ENCODE results near the gene CLTA.

Gene CLTA

DNA sequence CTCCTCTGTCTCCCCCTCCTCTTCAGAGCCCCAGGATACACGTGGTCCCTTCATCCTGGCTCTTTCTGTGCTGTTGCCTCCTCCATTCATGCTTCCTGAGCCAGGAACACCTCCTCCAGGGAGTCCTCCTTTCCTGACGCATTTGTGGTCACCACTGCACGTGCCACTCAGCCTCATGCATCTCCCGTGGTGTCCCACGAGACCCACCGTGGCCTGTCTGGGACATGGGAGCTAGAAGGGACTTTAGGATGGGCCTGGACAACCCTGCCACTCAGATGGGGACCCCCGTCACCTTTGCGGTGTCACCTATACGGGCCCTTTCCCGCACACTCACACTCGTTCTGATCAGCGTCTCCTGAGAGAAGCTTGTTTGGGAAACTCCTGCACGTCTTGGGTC lies 47.5 kb upstream of the CLTA start:
- no peaks in the 10 kb centered on the region for H3K4me1 ChIP-seq
- peak overlapping the region; percentile 32 for H3K27ac ChIP-seq
- H3K79me2 ChIP-seq: no peaks in the 10 kb centered on the region
- H3K4me2 ChIP-seq (ENCODE audit: low read length): peak overlapping the region; percentile 30
- no peak overlapping the region for H3K4me3 ChIP-seq (ENCODE audit: low read depth, low read length)
- H3K9ac ChIP-seq: no peak overlapping the region
- no peaks in the 10 kb centered on the region for H3K36me3 ChIP-seq (ENCODE audit: control insufficient read depth, insufficient read depth, low read length)
- TF ChIP-seq, protein P1, sequence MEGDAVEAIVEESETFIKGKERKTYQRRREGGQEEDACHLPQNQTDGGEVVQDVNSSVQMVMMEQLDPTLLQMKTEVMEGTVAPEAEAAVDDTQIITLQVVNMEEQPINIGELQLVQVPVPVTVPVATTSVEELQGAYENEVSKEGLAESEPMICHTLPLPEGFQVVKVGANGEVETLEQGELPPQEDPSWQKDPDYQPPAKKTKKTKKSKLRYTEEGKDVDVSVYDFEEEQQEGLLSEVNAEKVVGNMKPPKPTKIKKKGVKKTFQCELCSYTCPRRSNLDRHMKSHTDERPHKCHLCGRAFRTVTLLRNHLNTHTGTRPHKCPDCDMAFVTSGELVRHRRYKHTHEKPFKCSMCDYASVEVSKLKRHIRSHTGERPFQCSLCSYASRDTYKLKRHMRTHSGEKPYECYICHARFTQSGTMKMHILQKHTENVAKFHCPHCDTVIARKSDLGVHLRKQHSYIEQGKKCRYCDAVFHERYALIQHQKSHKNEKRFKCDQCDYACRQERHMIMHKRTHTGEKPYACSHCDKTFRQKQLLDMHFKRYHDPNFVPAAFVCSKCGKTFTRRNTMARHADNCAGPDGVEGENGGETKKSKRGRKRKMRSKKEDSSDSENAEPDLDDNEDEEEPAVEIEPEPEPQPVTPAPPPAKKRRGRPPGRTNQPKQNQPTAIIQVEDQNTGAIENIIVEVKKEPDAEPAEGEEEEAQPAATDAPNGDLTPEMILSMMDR (IDR thresholded peaks at IDR 0.05): no peak
- H3K9me3 ChIP-seq (ENCODE audit: control insufficient read depth, low read length): no peaks in the 10 kb centered on the region
- H2AFZ ChIP-seq: no peak overlapping the region
- no peaks in the 10 kb centered on the region for H3K27me3 ChIP-seq (ENCODE audit: control insufficient read depth, insufficient read depth, low read length)

DNA sequence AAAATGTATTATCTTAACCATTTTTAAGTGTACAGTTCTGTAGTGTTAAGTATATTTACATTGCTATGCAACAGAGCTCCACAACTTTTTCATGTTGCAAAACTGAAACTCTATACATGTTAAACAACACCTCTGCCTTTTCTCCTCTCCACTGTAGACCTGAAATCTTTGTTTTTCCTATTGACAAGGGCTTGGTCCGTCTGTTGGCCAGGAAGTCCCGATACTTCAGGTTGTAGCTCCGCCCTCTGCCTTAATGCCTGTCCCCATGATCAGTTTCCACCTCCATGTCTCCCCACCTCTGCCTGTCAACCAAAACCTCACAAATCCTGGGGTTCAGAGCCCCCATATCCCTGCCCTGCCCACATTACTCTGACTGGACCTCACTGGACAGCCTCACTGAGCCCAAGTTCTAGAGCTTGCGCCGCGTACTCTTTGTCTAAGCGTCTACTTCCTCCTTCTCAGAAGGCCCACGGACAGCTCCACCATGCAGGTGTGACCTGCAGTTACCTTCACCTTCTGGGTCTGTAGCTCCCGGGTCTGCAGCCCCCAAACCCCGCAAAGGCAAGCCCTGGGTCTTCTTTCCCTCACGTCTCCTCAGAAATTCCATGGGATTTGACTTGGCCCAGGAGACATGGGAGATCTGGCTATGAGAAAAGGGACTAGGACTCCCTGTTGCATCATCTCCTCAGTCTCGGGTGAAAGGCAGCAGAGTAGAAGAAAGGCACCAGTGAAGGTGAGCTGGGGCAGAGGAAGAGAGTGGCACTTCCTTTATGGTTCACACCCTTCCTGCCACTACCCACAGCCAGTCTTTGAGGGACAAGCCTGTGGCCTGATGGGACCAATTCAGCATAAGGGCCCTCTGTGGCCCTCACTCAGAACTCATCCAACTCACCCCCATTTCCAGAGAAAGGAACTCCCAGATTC lies 46.1 kb upstream of the CLTA start:
- Histone ChIP-seq H3K4me3 (ENCODE audit: low read depth, low read length) (no peak overlapping the region), H3K27ac (no peak overlapping the region), H3K4me1 (no peaks in the 10 kb centered on the region), H3K9me3 (ENCODE audit: control insufficient read depth, low read length) (no peaks in the 10 kb centered on the region), H3K27me3 (ENCODE audit: control insufficient read depth, insufficient read depth, low read length) (no peaks in the 10 kb centered on the region), H3K9ac (no peak overlapping the region), H2AFZ (no peak overlapping the region), H3K36me3 (ENCODE audit: control insufficient read depth, insufficient read depth, low read length) (no peaks in the 10 kb centered on the region), H3K4me2 (ENCODE audit: low read length) (no peak overlapping the region), H3K79me2 (no peaks in the 10 kb centered on the region)
- TF ChIP-seq, protein P1 (IDR thresholded peaks at IDR 0.05): no peak

DNA sequence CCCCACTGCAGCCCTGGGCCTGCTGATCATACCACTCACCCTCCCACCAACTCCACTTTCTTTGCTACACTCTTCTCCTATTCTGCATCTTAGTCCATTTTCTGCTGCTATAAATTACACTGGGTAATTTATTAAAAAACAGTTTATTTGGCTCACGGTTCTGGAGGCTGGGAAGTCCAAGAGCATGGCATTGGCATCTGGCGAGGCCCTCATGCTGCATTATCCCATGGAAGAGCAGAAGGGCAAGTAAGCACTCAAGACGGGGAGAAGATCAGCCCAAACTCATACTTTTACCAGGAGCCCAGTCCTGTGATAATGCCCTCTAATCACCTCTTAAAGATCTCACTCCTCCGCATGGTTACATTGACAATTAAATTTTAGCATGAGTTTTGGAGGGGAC lies 44.8 kb upstream of the CLTA start:
- no peak overlapping the region for H3K27ac ChIP-seq
- no peaks in the 10 kb centered on the region for H3K4me1 ChIP-seq

DNA sequence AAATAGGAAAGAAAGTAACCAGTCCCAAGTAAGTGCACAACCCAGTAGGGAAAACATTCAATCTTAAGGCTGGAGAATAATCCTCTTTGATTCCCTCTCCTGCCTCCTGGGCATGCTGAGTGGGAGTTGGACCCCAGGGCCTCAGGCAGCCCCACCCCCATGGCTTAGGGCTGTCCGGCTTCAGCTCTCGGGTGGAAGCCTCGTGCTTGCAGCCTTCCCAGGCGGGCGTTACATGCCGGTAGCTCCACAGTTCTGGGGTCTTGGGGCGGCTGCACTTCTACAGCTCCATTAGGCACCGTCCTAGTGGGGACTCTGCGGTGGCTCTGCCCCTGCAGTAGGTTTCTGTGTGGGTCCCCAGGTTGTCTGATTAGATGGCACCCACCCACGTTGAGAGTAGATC lies 44.1 kb upstream of the CLTA start:
- Histone ChIP-seq H3K4me1 (no peaks in the 10 kb centered on the region), H3K27me3 (ENCODE audit: control insufficient read depth, insufficient read depth, low read length) (no peaks in the 10 kb centered on the region), H3K4me2 (ENCODE audit: low read length) (no peak overlapping the region), H2AFZ (no peak overlapping the region), H3K79me2 (no peaks in the 10 kb centered on the region), H3K9ac (no peak overlapping the region), H3K9me3 (ENCODE audit: control insufficient read depth, low read length) (no peaks in the 10 kb centered on the region), H3K36me3 (ENCODE audit: control insufficient read depth, insufficient read depth, low read length) (no peaks in the 10 kb centered on the region), H3K27ac (no peak overlapping the region), H3K4me3 (ENCODE audit: low read depth, low read length) (no peak overlapping the region)
- TF ChIP-seq, protein P1 (IDR thresholded peaks at IDR 0.05): no peak

More for the DNA sequence above, 44.8 kb upstream of the CLTA start:
- no peaks in the 10 kb centered on the region for H3K27me3 ChIP-seq (ENCODE audit: control insufficient read depth, insufficient read depth, low read length)
- no peaks in the 10 kb centered on the region for H3K9me3 ChIP-seq (ENCODE audit: control insufficient read depth, low read length)
- no peaks in the 10 kb centered on the region for H3K79me2 ChIP-seq
- no peak overlapping the region for H3K4me2 ChIP-seq (ENCODE audit: low read length)
- TF ChIP-seq, protein P1 (IDR thresholded peaks at IDR 0.05): no peak
- H3K9ac ChIP-seq: no peak overlapping the region
- no peaks in the 10 kb centered on the region for H3K36me3 ChIP-seq (ENCODE audit: control insufficient read depth, insufficient read depth, low read length)
- no peak overlapping the region for H3K4me3 ChIP-seq (ENCODE audit: low read depth, low read length)
- H2AFZ ChIP-seq: no peak overlapping the region

Measured in parathyroid adenoma (tissue), 2 donors.